Measurements from ENCODE around the gene ABO. TPM values are rescaled to one million over a fixed set of nuclear protein-coding genes. Genes with fewer than 3 reads are reported as not detected.
"Not testable (repeated sequence)": the region's sequence is repeated elsewhere in the genome, so short reads cannot be mapped to it uniquely, and the experiment has no call there.

ABO gene
- total RNA-seq, 4 donors from 2014 or later, result 1.8 to 7.3 (median 4.0) TPM

- TF ChIP-seq CTCF (IDR thresholded peaks at IDR 0.05), result no peak
- ATAC-seq (ENCODE audit: low FRiP score), result no peak
- DNase-seq (ENCODE audit: low spot score), result no peak
Measured at GRCh38 chr9:133205996-133206931, 68.7 kb downstream of the ABO start.

- not testable (repeated sequence) for ATAC-seq (ENCODE audit: low FRiP score); DNase-seq (ENCODE audit: low spot score)
Measured at GRCh38 chr9:133205481-133205887, 69.5 kb downstream of the ABO start.

Small RNA genes lying within 50 kb of the gene (small RNA-seq; reads per million reads assigned to genes)
- not detected for gene RF00019

Other genes with a start within 250 kb of the ABO start
- gene GTF3C5, start 244.2 kb downstream of the ABO start, total RNA-seq, result 10 to 100 TPM; 32.6 to 54.2 (median 39.0) TPM
- under 1 TPM; 0.28 to 0.56 (median 0.34) TPM for gene CEL, start 213.2 kb downstream of the ABO start, total RNA-seq
- 100 to 1,000 TPM in 1 of 4 donors, 10 to 100 TPM in 3; 33.9 to 177 (median 68.9) TPM for gene RALGDS, start 154.0 kb downstream of the ABO start, total RNA-seq
- 10 to 100 TPM; 23.4 to 29.1 (median 26.9) TPM for gene GBGT1, start 111.3 kb downstream of the ABO start, total RNA-seq
- gene OBP2B, start 66.0 kb downstream of the ABO start, total RNA-seq, result not detected
- gene SURF6, start 61.0 kb upstream of the ABO start, total RNA-seq, result 10 to 100 TPM; 10.5 to 47.8 (median 14.5) TPM
- 10 to 100 TPM; 20.0 to 29.1 (median 24.5) TPM for gene MED22, start 72.9 kb upstream of the ABO start, total RNA-seq
- 1,000 to 10,000 TPM; 1,813 to 2,244 (median 1,961) TPM for gene RPL7A, start 73.0 kb upstream of the ABO start, total RNA-seq
- 10 to 100 TPM; 30.3 to 47.1 (median 41.1) TPM for gene SURF1, start 81.3 kb upstream of the ABO start, total RNA-seq
- 10 to 100 TPM in 3 of 4 donors, 1 to 10 TPM in 1; 8.4 to 25.5 (median 13.4) TPM for gene SURF2, start 81.3 kb upstream of the ABO start, total RNA-seq
- 100 to 1,000 TPM; 141 to 266 (median 230) TPM for gene SURF4, start 100.9 kb upstream of the ABO start, total RNA-seq
- not detected for gene STKLD1, start 101.2 kb upstream of the ABO start, total RNA-seq
- 10 to 100 TPM; 11.5 to 18.1 (median 15.4) TPM for gene REXO4, start 142.8 kb upstream of the ABO start, total RNA-seq
- 1 to 10 TPM; 1.1 to 3.0 (median 1.2) TPM for gene ADAMTS13, start 147.2 kb upstream of the ABO start, total RNA-seq
- 1 to 10 TPM; 2.7 to 6.9 (median 4.8) TPM for gene CACFD1, start 184.8 kb upstream of the ABO start, total RNA-seq
- 1 to 10 TPM; 2.1 to 4.9 (median 4.1) TPM for gene SLC2A6, start 203.9 kb upstream of the ABO start, total RNA-seq
- not detected for gene MYMK, start 249.8 kb upstream of the ABO start, total RNA-seq

All from omental fat pad (tissue), 4 donors.